HFF-Myc (cell line): ENCODE results near the gene DEGS2.

Experiments
- DNase-seq: peaks from one replicate; pipeline ENCODE4 v3.0.0-alpha.2; 2011; ENCODE audit warnings: low read depth; ENCODE audit errors: extremely low read depth
- H3K4me3 ChIP-seq: replicated peaks from 2 replicates; pipeline ENCODE4 v1.5.1; 2011; ENCODE audit warnings: low read depth, mild to moderate bottlenecking, control low read depth, low read length
- CTCF ChIP-seq: IDR thresholded peaks from 2 replicates; pipeline ENCODE4 v1.5.1; 2012; ENCODE audit warnings: mild to moderate bottlenecking, low read depth, low read length, control low read depth; ENCODE audit errors: missing control alignments

Gene DEGS2

GRCh38 chr14:100117633-100118395 is 41.6 kb downstream of the DEGS2 start:
- TF ChIP-seq CTCF: no peak
- no peak overlapping the region for H3K4me3 ChIP-seq
- DNase-seq: no peak

GRCh38 chr14:100117026-100117425 is 42.4 kb downstream of the DEGS2 start:
- DNase-seq: no peak
- no peak overlapping the region for H3K4me3 ChIP-seq
- TF ChIP-seq CTCF: no peak

- no peak for DNase-seq
- TF ChIP-seq CTCF: no peak
- H3K4me3 ChIP-seq: no peak overlapping the region
Observed at GRCh38 chr14:100116134-100116533, 43.3 kb downstream of the DEGS2 start.

GRCh38 chr14:100115726-100116125 is 43.7 kb downstream of the DEGS2 start:
- H3K4me3 ChIP-seq: no peak overlapping the region
- no peak for DNase-seq
- no peak for TF ChIP-seq CTCF

DNA sequence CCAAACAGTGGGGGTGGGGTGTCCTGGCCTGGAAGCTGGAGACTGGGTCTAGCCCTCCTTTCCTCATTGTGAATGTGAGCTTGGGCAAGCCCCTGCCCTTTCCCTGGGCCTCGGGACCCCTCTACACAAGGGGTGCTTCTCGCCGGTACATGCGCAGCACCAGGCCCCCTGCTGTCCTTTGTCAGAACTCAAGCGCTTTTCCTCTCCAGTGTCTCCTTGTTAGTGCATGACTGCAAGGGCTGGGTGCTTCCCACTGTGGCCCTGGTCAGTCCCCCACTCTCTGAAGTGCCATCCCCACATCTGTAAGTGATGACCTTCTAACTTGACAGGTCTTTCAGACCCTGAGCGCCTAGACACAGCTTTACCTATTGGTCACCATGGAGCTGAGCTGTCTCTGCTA is 44.2 kb downstream of the DEGS2 start:
- H3K4me3 ChIP-seq: no peak overlapping the region
- DNase-seq: no peak
- peak; percentile 8 for TF ChIP-seq CTCF

GRCh38 chr14:100114109-100114765 is 45.2 kb downstream of the DEGS2 start:
- TF ChIP-seq CTCF: no peak
- no peak for DNase-seq
- H3K4me3 ChIP-seq: no peak overlapping the region
